Activated CD8-positive, alpha-beta T cell treated with anti-CD3 and anti-CD28 coated beads for 36 hours (primary cell): ENCODE data around the gene SLX4IP. TPM values are rescaled to one million over a fixed set of nuclear protein-coding genes. Genes with fewer than 3 reads are reported as not detected.

Source experiments
- ATAC-seq: fragments of 200-7000 bp; cut with Tn5 transposase; one replicate; pipeline ENCODE4 v1.10.0; 2021; ENCODE audit warnings: mild to moderate bottlenecking, moderate library complexity
- CTCF ChIA-PET: fragments of 350-600 bp; sonication (Branson Sonifier 250); formaldehyde crosslinking; loops from one replicate; lab custom pipeline; 2021; ENCODE audit warnings: antibody characterized with exemption; lab: Charles Lee
- POLR2A ChIA-PET: fragments of 350-600 bp; sonication (Branson Sonifier 250); formaldehyde crosslinking; loops from one replicate; lab custom pipeline; 2021; ENCODE audit warnings: antibody characterized with exemption; lab: Charles Lee
- DNase-seq: peaks from one replicate; pipeline ENCODE4 v3.0.0-alpha.2; 2020
- H3K27ac Mint-ChIP-seq: one replicate; pipeline ENCODE4 v1.8.0; 2021; ENCODE audit warnings: mild to moderate bottlenecking, mixed read lengths
- H3K27me3 Mint-ChIP-seq: one replicate; pipeline ENCODE4 v1.8.0; 2021; ENCODE audit warnings: mixed read lengths
- H3K36me3 Mint-ChIP-seq: one replicate; pipeline ENCODE4 v1.8.0; 2021; ENCODE audit warnings: low read depth, mixed read lengths
- H3K4me1 Mint-ChIP-seq: one replicate; pipeline ENCODE4 v1.8.0; 2021; ENCODE audit warnings: low read depth, mixed read lengths
- H3K4me3 Mint-ChIP-seq: one replicate; pipeline ENCODE4 v1.8.0; 2021; ENCODE audit warnings: mild to moderate bottlenecking, moderate library complexity, mixed read lengths
- H3K9me3 Mint-ChIP-seq: one replicate; pipeline ENCODE4 v1.8.0; 2021; ENCODE audit warnings: mixed read lengths
- intact Hi-C: fragments of 100-400 bp; cut with micrococcal nuclease; formaldehyde crosslinking; loops from one replicate; pipeline ENCODE4 v1.10.0; 2022
- total RNA-seq, 2 experiments: library from RNA; stranded (reverse); gene quantifications; one replicate each; pipeline ENCODE4 v1.2.3, GENCODE V29; 2021
- TF ChIP-seq, protein P1 (sequence below): fragments of 200-600 bp; IDR thresholded peaks from one replicate; pipeline ENCODE4 v1.8.0; 2022; ENCODE audit warnings: antibody characterized with exemption, mild to moderate bottlenecking

The SLX4IP gene
- total RNA-seq, 2 experiments from 2014 or later: 6.5 to 7.3 TPM

DNA sequence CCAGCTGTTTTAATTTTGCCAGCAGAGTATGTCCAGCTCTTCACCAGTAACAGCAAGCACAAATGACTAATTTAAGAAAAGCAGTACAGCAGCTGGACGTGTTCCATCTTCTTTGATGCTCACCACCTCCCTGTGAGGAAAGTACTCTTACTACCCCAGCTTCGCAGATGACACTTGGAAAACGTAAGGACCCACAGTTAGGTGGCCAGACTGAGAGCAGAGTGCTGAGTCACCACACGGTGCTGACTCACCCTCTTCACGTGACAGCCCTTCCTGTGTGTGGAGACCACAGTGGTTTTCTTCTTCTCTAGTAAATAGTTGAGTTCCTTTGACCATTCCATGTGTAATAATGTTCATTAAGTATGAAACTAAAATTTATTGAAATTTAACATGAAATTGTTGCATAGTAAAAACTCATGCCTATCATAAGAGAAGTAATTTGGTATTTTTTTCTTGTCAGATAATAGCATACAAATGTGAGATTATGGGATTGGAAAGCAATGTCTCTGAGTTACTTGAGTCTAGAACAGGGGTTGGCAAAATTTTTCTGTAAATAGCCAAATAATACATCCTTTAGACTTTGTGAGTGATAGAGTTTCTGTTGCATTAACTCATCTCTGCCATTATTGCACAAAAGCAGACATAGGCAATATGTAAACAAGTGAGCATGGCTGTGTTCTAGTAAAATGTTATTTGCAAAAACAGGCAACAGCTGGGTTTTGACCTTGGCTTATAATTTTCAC, 76.6 kb downstream of the SLX4IP start:
- intact Hi-C loops: no loop called here
- no peaks in the 10 kb centered on the region for H3K27me3 Mint-ChIP-seq
- ATAC-seq (peak; percentile 97), DNase-seq (peak; percentile 86)
- H3K4me3 Mint-ChIP-seq: no peak overlapping the region
- H3K4me1 Mint-ChIP-seq: peaks cover 24% of the 10 kb centered on the region
- ChIA-PET CTCF (interaction anchor here (0.7 kb wide), 1 partner anchor 35 kb away, joined by 3 read pairs; no protein-coding TSS in a partner anchor), POLR2A (interaction anchor here (1.2 kb wide), 1 partner anchor 77 kb away, joined by 7 read pairs; the partner anchor contains the start of gene SLX4IP)
- peaks cover 3% of the 10 kb centered on the region for H3K36me3 Mint-ChIP-seq
- TF ChIP-seq, protein P1, sequence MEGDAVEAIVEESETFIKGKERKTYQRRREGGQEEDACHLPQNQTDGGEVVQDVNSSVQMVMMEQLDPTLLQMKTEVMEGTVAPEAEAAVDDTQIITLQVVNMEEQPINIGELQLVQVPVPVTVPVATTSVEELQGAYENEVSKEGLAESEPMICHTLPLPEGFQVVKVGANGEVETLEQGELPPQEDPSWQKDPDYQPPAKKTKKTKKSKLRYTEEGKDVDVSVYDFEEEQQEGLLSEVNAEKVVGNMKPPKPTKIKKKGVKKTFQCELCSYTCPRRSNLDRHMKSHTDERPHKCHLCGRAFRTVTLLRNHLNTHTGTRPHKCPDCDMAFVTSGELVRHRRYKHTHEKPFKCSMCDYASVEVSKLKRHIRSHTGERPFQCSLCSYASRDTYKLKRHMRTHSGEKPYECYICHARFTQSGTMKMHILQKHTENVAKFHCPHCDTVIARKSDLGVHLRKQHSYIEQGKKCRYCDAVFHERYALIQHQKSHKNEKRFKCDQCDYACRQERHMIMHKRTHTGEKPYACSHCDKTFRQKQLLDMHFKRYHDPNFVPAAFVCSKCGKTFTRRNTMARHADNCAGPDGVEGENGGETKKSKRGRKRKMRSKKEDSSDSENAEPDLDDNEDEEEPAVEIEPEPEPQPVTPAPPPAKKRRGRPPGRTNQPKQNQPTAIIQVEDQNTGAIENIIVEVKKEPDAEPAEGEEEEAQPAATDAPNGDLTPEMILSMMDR: no peak
- H3K27ac Mint-ChIP-seq: peak overlapping the region; percentile 7
- no peaks in the 10 kb centered on the region for H3K9me3 Mint-ChIP-seq

DNA sequence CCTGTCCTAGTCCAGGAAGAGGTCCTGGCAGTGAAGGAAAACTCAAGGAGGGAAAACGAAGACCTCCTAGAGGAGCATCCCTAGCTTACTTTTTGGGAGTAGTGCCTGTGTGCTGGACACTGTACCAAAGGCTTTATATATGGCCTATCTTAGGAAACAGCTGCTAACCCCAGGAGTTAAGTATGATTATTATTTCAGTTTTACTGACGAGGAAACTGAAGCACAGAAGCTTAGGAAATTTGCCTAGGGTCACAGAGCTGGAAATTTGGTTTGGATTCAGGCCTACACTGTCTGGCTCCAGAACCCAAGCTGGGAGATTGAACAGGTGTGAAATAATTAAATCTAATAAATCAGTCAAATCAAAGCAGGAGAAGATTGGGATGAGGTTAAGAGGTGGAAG, 78.0 kb downstream of the SLX4IP start:
- H3K4me1 Mint-ChIP-seq: peaks cover 24% of the 10 kb centered on the region
- no peak for DNase-seq
- H3K9me3 Mint-ChIP-seq: no peaks in the 10 kb centered on the region
- H3K36me3 Mint-ChIP-seq: peaks cover 3% of the 10 kb centered on the region
- CTCF ChIA-PET: interaction anchor here (1.1 to 1.5 kb wide), 3 partner anchors 8 to 44 kb away, joined by 3 to 4 read pairs (median 3); no protein-coding TSS in a partner anchor
- intact Hi-C loops: no loop called here
- POLR2A ChIA-PET: interaction anchor here (1.0 kb wide), 1 partner anchor 37 kb away, joined by 3 read pairs; no protein-coding TSS in a partner anchor
- no peak overlapping the region for H3K4me3 Mint-ChIP-seq
- TF ChIP-seq, protein P1: no peak
- H3K27ac Mint-ChIP-seq: no peak overlapping the region
- H3K27me3 Mint-ChIP-seq: no peaks in the 10 kb centered on the region
- no peak for ATAC-seq

DNA sequence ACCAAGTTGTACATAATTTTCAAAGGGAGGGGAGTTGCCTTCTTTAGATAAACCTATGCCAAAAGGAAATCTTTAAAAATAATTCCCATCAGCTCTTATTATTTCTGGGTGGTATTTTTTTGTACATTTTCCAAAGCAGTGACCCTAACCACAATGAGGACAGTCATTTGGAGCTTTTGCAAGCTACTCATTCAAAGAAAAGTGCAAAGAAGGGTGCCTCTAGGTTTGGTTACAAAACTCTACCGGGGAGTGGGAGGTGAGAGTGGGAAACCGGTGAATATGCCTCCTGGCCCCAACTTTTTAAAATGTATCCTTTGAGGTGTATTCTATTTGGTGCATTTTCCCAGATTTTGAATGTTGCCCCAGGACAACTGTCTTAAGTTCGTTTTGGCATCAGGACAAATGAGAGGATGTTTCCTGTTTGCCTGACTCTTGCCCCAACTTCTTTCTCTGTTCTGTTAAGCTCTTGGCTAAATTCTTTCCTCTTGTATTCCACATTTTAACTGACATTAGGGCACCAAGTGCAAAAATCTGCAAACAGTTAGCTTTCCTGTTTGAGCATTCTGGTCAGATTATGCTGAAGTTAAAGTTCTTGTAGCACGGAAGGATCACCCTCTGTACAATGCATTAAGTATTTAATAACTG, 78.9 kb downstream of the SLX4IP start:
- Mint-ChIP-seq H3K4me3 (no peak overlapping the region), H3K36me3 (peaks cover 3% of the 10 kb centered on the region), H3K27ac (no peak overlapping the region), H3K9me3 (no peaks in the 10 kb centered on the region), H3K27me3 (no peaks in the 10 kb centered on the region), H3K4me1 (peaks cover 25% of the 10 kb centered on the region)
- DNase-seq (no peak), ATAC-seq (no peak)
- TF ChIP-seq, protein P1: no peak
- CTCF ChIA-PET: interaction anchor here (0.9 to 1.5 kb wide), 3 partner anchors 11 to 79 kb away, joined by 3 to 4 read pairs (median 3); no protein-coding TSS in a partner anchor
- POLR2A ChIA-PET: interaction anchor here (1.0 kb wide), 1 partner anchor 38 kb away, joined by 3 read pairs; no protein-coding TSS in a partner anchor
- intact Hi-C loops: no loop called here

DNA sequence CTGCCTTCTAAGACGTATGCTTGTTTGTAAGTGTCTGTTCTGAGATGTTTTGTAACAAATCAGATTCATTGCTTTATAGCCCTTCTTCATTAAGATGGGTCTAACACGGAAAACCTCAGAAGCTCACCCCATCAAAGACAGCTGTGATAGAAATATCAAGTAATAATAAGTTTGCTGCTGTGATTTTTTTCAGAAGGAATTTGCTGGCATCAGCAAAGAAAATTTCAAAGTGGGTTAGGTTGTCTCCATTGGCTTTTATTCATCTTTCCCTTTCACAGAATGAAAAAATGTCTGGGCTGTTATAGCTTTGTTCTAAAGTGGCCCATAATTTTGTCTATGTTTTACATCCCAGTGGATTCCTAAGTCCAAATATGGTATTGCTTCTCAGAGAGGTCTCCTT, 81.4 kb downstream of the SLX4IP start:
- ChIA-PET CTCF (no interaction called here), POLR2A (no interaction called here)
- no peaks in the 10 kb centered on the region for H3K36me3 Mint-ChIP-seq
- no peak overlapping the region for H3K27ac Mint-ChIP-seq
- H3K9me3 Mint-ChIP-seq: no peaks in the 10 kb centered on the region
- intact Hi-C loops: no loop called here
- no peak overlapping the region for H3K4me3 Mint-ChIP-seq
- DNase-seq (no peak), ATAC-seq (no peak)
- H3K4me1 Mint-ChIP-seq: peaks cover 40% of the 10 kb centered on the region
- no peaks in the 10 kb centered on the region for H3K27me3 Mint-ChIP-seq
- TF ChIP-seq, protein P1: no peak
